Activated CD4-positive, alpha-beta T cell treated with anti-CD3 and anti-CD28 coated beads, Interleukin-2, Interleukin-6, amounts not matched to agents 100 ng/mL and 50 ng/mL, durations not matched to agents 16 hours and 8 hours (primary cell): ENCODE data around the gene ATG4D.
"Not testable (repeated sequence)": the region's sequence is repeated elsewhere in the genome, so short reads cannot be mapped to it uniquely, and the experiment has no call there.

Source experiments
- DNase-seq: peaks from one replicate; pipeline ENCODE4 v3.0.0-alpha.2; 2020

Gene ATG4D

DNA sequence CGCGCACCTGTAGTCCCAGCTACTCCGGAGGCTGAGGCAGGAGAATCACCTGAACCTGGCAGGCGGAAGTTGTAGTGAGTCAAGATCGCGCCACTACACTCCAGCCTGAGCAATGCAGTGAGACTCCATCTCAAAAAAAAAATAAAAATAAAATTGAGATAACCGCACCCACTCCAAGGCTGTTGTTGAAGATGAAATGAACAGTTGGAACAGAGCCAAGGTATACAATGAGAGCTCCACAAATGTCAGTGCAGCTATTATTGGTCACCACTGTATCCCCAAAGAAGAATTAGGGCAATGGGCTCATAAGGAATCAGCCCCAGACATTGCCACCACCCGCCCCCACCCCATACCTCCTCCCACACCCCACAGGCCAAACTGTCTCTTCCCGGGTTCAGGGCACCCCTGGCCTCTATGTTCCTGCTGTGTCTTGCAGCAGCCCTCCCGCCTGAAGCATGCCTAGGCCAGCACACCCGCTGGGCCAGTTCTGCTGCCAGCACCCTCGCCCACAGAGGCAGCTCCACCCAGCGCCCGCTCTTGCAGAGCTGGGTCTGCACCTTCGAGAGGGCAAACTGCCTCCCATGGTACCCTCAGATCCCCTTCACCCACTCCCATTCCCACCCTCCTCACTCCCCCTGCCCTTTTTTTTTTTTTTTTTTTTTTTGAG, 22.9 kb upstream of the ATG4D start:
- DNase-seq = no peak

GRCh38 chr19:10521461-10522171, 22.1 kb upstream of the ATG4D start:
- DNase-seq = no peak

DNA sequence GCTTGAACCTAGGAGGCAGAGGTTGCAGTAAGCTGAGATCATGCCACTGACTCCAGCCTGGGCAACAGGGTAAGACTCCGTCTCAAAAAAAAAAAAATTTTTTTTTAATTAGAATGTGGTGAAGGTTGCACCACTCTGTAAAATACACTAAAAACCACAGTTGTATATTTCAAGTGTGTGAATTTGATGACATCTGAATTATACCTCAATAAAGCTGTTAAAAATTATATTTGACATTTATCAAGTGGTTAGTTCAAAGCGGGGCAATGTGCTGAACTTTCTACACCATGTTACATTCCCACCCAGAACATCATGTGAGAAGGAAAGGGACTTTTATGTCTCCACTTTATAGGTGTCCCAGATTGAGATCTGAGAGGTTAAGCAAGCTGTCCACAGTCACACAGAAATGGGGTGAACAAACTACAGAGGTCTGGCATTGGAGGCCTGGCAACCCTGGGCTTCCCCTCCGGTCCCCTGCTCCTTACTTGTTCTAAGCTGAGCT, 20.5 kb upstream of the ATG4D start:
- DNase-seq = no peak

GRCh38 chr19:10525636-10526035, 18.1 kb upstream of the ATG4D start:
- no peak for DNase-seq

DNA sequence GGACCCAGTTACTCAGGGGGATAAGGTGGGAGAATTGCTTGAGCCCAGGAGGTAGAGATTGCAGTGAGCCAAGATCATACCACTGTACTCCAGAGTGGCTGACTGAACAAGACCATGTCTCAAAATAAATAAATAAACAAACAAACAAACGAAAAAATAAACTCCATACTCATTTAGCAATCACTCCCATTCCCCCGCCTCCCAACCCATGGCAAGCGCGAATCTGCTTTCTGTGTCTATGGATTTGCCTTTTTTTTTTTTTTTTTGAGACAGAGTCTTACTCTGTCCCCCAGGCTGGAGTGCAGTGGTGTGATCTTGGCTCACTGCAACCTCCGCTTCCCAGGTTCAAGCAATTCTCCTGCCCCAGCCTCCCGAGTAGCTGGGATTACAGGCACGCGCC, 16.8 kb upstream of the ATG4D start:
- not testable (repeated sequence) for DNase-seq

DNA sequence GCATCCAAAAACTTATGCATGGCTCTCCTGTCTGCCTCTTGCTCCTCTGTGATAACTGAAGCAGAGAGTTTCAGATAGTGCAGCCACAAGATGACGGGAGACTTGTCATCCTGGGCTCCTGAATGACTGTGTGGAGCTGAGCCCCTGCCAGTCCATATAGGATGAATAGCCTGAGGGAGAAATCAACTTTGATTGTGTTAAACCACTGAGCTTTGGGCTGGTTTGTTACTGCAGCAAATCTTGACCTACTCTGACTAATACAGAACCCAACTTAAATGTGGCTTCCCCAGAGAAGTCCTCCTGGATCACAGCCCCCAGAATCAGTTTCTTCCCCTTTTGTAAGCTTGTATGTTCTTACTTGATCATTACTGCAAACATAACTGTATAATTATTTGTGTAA, 11.2 kb upstream of the ATG4D start:
- no peak for DNase-seq

DNA sequence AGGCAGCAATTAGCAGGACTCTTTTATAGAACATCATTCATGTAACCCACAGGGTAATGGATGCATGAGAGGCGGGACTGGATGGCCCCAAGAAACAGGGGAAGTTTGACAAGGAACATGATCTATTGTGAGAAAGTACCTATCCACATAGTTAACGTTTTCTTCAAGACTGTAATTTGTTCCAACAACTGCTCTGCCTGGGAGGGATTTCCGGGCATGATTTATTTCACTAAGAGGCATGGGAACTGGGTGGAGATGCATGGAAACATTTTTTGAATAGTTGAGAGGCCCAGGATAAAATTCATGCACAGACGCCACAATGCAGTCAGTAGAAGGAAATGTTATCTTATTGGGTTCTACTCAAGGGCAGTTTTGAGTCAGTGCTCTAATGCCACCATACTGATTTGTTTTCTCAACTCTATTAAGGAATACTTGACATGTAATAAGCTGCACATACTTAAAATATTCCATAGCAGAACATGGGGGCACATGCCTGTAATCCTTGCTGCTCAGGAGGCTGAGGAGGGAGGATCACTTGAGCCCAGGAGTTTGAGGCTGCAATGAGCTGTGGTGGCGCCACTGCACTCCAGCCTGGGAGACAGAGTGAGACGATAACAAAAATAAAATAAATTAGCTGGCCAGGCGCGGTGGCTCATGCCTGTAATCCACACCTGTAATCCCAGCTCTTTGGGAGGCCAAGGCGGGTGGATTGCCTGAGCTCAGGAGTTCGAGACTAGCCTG, 9.9 kb upstream of the ATG4D start:
- DNase-seq = no peak

- no peak for DNase-seq
Measured at GRCh38 chr19:10535613-10536012, 8.1 kb upstream of the ATG4D start.

DNA sequence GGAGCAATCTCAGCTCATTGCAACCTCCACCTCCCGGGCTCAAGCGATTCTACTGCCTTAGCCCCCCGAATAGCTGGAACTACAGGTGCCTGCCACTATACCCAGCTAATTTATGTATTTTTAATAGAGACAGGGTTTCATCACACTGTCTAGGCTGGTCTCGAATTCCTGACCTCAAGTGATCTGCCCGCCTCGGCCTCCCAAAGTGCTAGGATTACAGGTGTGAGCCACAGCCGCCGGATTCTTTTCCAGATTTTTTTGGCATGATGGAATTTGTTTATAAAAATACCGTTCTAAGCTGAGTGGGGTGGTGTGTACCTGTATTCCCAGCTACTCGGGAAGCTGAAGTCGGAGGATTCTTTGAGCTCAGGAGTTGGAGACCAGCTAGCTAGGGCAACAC, 6.0 kb upstream of the ATG4D start:
- DNase-seq = no peak

- DNase-seq = no peak
Measured at GRCh38 chr19:10538204-10538983, 5.3 kb upstream of the ATG4D start.

DNA sequence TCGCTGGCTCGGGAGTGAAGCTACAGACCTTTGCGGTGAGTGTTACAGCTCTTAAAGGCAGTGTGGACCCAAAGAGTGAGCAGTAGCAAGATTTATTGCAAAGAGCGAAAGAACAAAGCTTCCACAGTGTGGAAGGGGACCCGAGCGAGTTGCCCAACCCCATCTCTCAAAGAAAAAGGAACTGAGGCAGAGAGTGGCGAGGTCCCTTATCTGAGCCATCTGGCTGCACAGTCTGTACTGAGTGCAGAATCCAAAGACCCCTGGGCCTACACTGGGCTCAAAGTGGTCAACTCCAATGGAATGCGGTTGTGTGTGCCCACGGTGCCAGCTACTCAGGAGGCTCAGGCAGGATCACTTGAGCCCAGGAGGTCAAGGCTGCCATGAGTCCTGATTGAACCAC, 4.7 kb upstream of the ATG4D start:
- DNase-seq = not testable (repeated sequence)

GRCh38 chr19:10543059-10543419, 665 bp upstream of the ATG4D start:
- DNase-seq = no peak

DNA sequence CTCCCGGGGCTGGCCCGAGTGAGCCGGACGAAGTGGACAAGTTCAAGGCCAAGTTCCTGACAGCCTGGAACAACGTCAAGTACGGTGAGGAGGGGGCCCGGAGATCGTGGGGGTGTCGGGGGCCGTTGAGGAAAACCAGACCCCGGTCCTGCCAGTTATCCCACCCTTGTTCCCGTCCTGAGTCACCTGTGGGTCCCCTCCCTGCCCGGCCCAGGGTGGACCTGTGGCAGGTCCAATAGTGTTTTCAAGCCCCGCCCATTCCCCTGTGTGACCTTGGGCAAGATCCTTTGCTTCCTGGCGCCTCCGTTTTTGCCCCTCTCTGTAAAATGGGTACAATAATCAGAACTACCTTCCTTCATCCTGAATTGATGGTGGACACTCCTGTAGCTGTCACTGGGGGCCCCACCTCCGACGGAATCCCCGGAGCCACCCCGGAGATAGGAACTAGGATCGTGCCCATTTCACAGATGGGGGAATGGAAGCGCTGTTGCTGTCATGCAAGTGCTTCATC, 593 bp downstream of the ATG4D start:
- DNase-seq = peak; percentile 33

- DNase-seq = no peak
Measured at GRCh38 chr19:10544753-10545251, 1.1 kb downstream of the ATG4D start.

DNA sequence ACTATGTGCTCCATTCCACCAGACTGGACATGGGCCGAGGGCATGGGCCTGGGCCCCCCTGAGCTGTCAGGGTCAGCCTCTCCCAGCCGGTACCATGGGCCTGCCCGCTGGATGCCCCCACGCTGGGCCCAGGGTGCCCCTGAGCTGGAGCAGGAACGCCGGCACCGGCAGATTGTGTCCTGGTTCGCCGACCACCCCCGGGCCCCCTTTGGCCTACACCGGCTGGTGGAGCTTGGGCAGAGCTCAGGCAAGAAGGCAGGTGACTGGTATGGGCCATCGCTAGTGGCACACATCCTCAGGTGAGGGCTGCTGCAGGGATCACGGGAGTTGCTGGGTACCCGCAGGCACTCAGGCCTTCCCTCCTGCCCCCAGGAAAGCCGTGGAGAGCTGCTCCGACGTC, 3.1 kb downstream of the ATG4D start:
- DNase-seq = no peak

GRCh38 chr19:10548746-10549276, 5.1 kb downstream of the ATG4D start:
- no peak for DNase-seq

DNA sequence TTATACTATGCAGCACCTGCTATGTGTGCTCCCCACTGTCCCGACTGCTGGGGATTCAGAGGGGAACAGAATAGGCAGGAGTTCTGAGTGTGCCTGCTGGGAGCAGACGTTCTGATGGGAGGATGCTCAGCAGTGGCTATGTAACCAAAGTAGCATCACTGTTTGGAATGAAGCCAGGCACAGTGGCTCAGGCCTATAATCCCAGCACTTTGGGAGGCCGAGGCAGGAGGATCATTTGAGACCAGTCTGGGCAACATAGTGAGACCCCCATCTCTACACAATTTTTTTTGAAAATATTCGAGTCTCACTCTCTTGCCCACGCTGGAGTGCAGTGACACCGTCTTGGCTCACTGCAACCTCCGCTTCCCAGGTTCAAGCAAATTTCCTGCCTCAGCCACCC, 6.0 kb downstream of the ATG4D start:
- DNase-seq = no peak

DNA sequence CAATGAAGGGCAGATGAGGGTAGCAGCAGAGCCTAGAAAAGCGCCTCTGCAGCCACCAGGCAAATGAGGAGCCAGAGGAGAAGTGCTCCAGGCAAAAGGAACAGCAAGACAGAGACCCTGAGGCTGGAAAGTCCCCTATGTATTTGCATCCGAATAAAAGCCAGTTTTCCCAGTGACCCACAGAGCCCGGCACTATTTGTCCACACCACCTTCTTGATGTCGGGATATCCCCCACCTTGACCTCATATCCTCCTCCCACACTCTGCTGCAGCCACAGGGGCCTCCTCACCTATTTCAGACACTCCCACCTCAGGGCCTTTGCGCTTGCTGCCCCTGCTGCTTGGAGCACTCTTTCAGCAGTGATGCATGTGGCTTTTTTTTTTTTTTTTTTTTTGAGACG, 6.6 kb downstream of the ATG4D start:
- DNase-seq = no peak

GRCh38 chr19:10551006-10551405, 7.3 kb downstream of the ATG4D start:
- DNase-seq = not testable (repeated sequence)

DNA sequence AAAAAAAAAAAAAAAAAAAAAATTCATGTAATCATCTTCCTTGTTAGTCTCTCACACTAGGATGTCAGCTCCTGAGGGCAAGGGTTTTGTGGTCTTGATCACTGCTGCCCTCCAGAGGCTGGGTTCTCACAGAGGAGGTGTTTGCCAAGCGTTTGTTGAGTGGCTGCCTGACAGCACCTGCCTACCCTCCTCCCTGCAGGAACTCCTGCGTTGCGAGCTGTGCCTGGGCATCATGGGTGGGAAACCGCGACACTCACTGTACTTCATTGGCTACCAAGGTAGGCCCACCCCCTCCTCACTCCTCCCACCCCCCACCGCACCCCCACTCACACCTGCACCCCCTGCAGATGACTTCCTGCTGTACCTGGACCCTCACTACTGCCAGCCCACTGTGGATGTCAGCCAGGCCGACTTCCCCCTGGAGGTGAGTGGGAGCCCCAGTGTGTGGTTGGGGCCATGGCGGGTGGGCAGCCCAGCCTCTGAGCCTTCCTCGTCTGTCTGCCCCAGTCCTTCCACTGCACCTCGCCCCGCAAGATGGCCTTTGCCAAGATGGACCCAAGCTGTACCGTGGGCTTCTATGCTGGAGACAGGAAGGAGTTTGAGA, 8.1 kb downstream of the ATG4D start:
- peak; percentile 55 for DNase-seq

- peak; percentile 56 for DNase-seq
Measured at GRCh38 chr19:10552510-10553053, 8.9 kb downstream of the ATG4D start.
